ENCODE measurements around the gene PLEKHB1.

The PLEKHB1 gene

DNA sequence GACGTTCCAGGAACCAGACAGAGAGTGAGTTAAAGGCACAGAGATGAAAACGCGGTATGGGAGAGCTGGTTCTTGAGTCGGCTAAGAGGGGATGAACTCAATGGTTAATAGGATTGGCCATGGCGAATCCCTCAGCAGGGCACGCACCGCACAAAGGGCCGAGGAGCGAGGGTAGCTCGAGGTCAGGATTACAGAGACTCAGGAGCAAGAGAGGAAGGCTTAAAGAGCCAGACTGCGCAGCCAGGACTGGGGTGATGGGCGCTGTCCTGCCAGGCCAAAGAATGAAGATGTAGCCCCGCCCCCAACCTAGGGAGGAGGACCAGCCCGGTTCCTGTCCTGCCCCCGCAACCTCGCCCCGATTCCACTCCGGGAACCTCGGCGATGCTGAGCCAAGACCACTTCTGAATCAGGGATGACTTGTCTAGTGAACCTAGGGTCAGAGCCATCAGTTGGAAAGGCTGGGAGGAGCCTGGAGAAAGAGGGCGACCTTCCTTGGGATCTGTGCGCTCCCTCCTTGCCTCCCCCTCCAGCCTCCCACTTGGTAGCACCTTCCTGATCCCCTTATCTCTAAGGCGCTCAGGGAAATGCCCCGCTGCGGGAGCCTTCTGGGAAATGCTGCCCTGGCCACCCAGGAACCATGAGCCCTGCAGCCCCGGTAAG is at the start of gene PLEKHB1:
Gene PLEKHB1, plus strand, starts transcription at position 610 of the 660 bp plus-strand sequence. Its CDS starts 28 bp downstream, at position 638.
- no peak for ATAC-seq
- no peak for DNase-seq

GRCh38 chr11:73597336-73597955 is 48.9 kb upstream of the PLEKHB1 start:
- DNase-seq, result no peak
- ATAC-seq, result no peak

GRCh38 chr11:73597956-73598718 is 48.2 kb upstream of the PLEKHB1 start, which contains the start of gene FAM168A:
TSS of gene FAM168A (minus strand) at chr11:73598112. CDS start at chr11:73468474, 129,638 bp downstream.
- peak; percentile 98 for ATAC-seq
- peak; percentile 91 for DNase-seq

- ATAC-seq, result no peak
- no peak for DNase-seq
These were observed 47.5 kb upstream of the PLEKHB1 start for GRCh38 chr11:73598719-73599379.

DNA sequence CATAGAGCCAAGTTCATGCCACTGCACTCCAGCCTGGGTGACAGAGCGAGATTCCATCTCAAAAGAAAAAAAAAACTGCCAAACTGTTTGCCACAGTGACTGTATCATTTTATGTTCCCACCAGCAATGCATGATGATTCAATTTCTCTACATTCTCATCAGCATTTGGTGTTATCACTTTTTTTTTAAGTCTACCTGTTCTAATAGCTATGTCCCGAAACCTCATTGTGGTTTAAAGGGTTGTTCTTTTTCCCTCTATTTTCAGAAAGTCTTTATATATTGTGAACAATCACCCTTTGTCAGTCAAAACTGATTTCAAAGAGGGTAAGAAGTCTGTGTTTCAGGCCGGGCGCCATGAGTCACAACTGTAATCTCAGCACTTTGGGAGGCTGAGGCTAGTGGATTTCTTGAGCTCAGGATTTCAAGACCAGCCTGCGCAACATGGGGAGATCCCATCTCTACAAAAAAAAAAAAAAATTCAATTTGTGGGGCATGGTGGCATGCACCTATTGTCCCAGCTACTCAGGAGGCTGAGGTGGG is 33.7 kb upstream of the PLEKHB1 start:
- DNase-seq, result no peak
- no peak for ATAC-seq

- DNase-seq (no peak), ATAC-seq (no peak)
These were observed 31.8 kb upstream of the PLEKHB1 start for GRCh38 chr11:73614591-73614990.

DNA sequence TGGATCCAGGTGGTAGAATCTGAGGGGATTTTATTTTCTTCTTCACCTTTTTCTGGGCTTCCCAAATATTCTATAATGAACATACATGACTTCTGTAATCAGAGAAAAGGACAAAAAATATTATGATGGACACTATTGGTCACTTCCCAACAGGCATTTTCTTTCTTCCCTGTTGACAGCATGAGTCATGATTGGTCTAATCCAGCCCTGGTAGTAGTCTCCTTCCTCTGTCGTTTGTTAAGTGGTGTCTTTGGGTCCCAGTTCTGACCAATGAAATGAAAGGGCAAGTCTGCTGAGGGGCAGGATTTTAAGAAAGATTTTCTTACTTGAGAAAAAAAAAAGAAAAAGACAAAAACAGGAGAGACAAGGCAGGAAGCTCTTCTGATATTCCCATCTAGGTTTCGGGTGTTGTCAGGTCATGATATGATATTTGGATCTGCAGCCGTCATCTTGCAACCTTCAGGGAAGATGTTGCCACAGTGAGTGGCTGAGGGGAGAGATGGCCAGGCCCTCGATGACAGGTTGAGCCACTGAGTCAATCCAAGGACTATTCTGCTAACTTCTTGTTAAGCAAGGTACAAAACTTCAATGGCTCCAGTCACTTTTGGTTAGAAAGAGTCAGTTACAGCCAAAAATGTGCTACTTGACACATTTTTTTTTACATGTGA is 23.3 kb upstream of the PLEKHB1 start:
- no peak for DNase-seq
- ATAC-seq, result no peak

GRCh38 chr11:73623686-73624085 is 22.7 kb upstream of the PLEKHB1 start:
- DNase-seq (no peak), ATAC-seq (no peak)

DNA sequence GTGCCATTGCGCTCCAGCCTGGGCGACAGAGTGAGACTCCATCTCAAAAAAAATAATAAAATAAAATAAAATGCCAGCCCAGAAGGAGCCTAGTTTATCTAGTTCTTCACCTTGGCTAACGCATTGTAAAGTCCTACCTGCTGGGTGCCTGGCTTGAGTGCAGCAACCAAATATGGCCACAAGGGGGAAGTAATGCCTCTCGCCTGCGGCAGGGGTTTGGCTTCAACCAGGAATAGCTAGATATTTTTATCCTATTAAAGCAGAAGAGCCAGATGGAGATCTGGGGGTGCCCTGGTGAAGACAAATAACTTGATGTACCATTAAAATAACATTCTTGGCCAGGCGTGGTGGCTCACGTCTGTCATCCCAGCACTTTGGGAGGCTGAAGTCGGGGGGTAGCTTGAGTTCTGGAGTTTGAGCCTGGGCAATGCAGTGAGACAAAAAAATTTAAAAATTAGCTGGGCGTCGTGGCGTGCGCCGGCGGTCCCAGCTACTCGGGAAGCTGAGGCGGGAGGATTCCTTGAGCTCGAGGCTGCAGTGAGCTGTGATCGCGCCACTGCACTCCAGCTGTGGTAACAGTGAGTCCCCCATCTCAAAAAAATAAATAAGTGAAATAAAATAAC is 20.6 kb upstream of the PLEKHB1 start:
- peak; percentile 69 for ATAC-seq
- DNase-seq, result peak; percentile 72

DNA sequence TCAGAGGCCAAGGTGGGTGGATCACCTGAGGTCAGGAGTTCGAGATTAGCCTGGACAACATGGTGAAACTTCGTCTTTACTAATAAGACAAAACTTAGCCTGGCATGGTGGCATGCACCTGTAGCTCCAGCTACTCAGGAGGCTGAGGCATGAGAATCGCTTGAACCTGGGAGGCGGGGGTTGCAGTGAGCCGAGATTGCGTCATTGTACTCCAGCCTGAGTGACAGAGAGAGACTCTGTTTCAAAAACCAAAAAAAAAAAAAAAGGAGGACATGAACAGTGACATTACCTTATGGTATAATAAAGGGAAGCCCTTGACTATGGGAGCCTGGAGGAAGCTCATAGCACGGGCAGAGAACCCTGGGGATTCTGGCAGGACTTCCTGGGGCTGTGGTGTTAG is 16.5 kb upstream of the PLEKHB1 start:
- DNase-seq, result no peak
- no peak for ATAC-seq

DNA sequence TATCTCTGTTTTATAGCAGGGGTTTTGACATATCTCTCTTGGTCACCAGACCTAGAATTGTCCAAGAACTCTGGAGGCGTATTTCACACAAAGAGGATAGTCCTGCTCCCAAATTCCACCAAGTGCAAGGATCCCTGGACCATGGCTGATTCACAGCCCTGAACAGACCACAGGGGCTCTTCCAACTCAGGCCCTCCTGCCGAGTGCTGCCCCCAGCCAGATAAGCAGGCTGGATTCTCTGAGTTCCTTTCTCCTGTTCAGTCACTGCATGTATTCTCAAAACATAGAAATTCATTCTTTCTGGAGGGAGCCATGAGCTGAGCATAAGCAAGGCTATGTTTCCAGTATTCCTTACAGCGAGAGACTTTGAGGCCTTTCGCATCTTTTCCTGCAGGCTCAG is 13.4 kb upstream of the PLEKHB1 start:
- no peak for ATAC-seq
- DNase-seq, result no peak

DNA sequence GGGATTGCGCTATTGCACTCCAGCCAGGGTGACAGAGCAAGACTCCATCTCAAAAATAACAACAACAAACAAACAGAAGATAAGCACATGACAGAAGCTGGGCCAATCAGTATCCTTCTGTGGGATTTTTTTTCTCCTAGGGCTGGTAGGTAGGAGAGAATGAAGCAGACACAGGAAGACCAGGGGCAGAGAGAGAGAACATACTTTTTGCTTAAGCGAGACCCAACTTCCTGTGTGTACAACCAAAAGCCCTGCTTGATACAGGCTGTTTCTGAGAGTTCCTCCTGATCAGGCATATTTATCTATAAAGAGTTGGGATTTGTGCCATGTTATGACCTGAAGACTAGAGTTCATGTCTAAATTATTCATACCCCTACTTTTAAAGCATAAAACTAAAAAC is 12.4 kb upstream of the PLEKHB1 start:
- ATAC-seq, result no peak
- DNase-seq, result no peak

DNA sequence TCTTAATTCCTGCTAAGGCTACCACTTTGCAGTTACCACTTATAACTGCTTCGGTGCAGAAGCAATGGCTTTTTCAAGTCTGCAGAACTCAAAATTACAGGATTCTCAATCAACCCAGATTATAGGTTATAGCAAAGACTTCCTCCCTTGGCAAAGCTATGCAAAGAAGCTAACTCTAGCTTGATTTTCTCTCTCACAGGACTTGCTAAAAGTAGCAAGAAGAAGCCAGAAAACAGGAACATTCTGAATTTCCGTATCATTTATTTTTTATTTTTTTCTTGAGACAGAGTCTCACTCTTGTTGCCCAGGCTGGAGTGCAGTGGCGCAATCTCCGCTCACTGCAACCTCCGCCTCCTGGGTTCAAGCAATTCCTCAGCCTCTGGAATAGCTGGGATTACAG is 10.7 kb upstream of the PLEKHB1 start:
- ATAC-seq, result no peak
- no peak for DNase-seq

GRCh38 chr11:73636249-73636648 is 10.1 kb upstream of the PLEKHB1 start:
- DNase-seq, result no peak
- ATAC-seq, result no peak

DNA sequence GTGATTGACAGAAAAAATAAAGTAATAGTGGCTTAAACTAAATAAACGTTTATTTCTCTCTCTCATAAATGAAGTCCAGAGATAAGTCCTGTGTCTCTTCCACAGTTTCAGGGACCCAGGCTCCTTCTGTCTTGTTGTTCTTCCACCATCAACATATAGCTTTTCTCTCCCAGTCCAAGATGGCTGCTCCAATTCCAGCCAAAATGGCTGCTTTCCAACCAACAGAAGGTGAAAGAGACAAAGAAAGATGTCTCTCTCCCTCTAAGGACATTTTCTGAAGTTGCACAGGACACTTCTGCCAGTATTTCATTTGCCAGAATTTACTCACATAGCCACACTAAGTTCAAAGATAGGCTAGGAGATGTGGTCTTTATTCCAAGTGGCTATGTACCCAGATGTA is 9.4 kb upstream of the PLEKHB1 start:
- ATAC-seq (no peak), DNase-seq (no peak)

GRCh38 chr11:73640592-73640991 is 5.8 kb upstream of the PLEKHB1 start:
- DNase-seq (no peak), ATAC-seq (no peak)

DNA sequence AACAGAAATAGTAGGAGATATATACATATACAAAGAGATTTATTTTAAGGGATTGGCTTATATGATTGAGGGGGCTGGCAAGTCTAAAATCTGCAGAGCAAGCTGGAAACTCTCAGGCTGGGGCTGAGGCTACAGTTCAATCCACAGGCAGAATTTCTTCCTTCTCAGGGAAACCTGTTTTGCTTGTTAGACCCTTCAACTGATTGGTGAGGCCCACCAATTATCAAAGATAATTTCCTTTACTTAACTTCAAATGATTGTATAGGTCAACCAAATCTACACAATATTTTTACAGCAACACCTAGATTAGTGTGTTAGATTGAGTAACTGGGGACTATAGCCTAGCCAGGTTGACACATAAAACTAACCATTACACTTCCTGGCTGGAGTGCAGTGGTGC is 4.7 kb upstream of the PLEKHB1 start:
- DNase-seq (no peak), ATAC-seq (no peak)

GRCh38 chr11:73645121-73645969 is 1.0 kb upstream of the PLEKHB1 start:
- DNase-seq (no peak), ATAC-seq (no peak)

- ATAC-seq (peak; percentile 98), DNase-seq (peak; percentile 93)
These were observed 1.2 kb downstream of the PLEKHB1 start for GRCh38 chr11:73647459-73648100.

- DNase-seq (no peak), ATAC-seq (no peak)
These were observed 1.7 kb downstream of the PLEKHB1 start for GRCh38 chr11:73648121-73648520.

All from stimulated activated naive CD8-positive, alpha-beta T cell treated with anti-CD3 and anti-CD28 coated beads, Interleukin-15, Interleukin-2, amounts not matched to agents 100 U/mL and 50 U/mL, for 24 hours (primary cell).